ENCODE measurements around the gene TESK2.

GRCh38 chr1:45321444-45321843, 169.5 kb downstream of the TESK2 start:
- TF ChIP-seq CTCF (conservative IDR thresholded peaks at IDR 0.05; ENCODE audit: low read length) (no peak), EZH2phosphoT487 (IDR thresholded peaks at IDR 0.05; ENCODE audit: borderline replicate concordance) (no peak)
